Coronary artery (tissue), 2 donors: ENCODE measurements around the gene DLAT.
A peak's percentile ranks its signal among the peaks of the same experiment; 100 is the strongest.

Experiments used
- DNase-seq: peaks from one replicate; pipeline ENCODE4 v3.0.0-alpha.2; 2017; ENCODE audit warnings: low spot score
- H3K27ac ChIP-seq, 2 donors: fragments of 200-600 bp; sonication (generic); one replicate each; pipeline ENCODE4 v1.5.1; 2016 to 2019
- H3K4me3 ChIP-seq: fragments of 200-600 bp; sonication (generic); 2 replicates; pipeline ENCODE4 v1.5.1; 2016; ENCODE audit warnings: mild to moderate bottlenecking, moderate library complexity
- CTCF ChIP-seq: fragments of 200-600 bp; sonication (generic); IDR thresholded peaks from one replicate; pipeline ENCODE4 v1.5.1; 2019; ENCODE audit warnings: antibody characterized with exemption

The DLAT gene

GRCh38 chr11:111981270-111981669 is 43.9 kb upstream of the DLAT start:
- no peak for TF ChIP-seq CTCF
- DNase-seq = no peak
- Histone ChIP-seq H3K27ac (no peak overlapping the region), H3K4me3 (no peak overlapping the region)

- no peak for DNase-seq
- Histone ChIP-seq H3K4me3 (no peak overlapping the region), H3K27ac (peak overlapping the region in 1 of 2 donors; percentile 20)
- no peak for TF ChIP-seq CTCF
These were observed 43.2 kb upstream of the DLAT start for GRCh38 chr11:111982019-111982464.

GRCh38 chr11:111982541-111983186 is 42.5 kb upstream of the DLAT start:
- no peak for TF ChIP-seq CTCF
- no peak for DNase-seq
- no peak overlapping the region for H3K4me3 ChIP-seq
- H3K27ac ChIP-seq = peak overlapping the region in 1 of 2 donors; percentile 8

GRCh38 chr11:111983187-111983986 is 41.8 kb upstream of the DLAT start:
- DNase-seq = no peak

GRCh38 chr11:111986589-111986988 is 38.6 kb upstream of the DLAT start:
- no peak for TF ChIP-seq CTCF

More at GRCh38 chr11:111983187-111983986, 41.8 kb upstream of the DLAT start:
- Histone ChIP-seq H3K27ac (no peak overlapping the region), H3K4me3 (no peak overlapping the region)
- no peak for TF ChIP-seq CTCF

GRCh38 chr11:111990381-111990780 is 34.8 kb upstream of the DLAT start:
- DNase-seq = no peak
- no peak for TF ChIP-seq CTCF
- no peak overlapping the region for H3K27ac ChIP-seq
- no peak overlapping the region for H3K4me3 ChIP-seq

More at GRCh38 chr11:111986589-111986988, 38.6 kb upstream of the DLAT start:
- no peak for DNase-seq
- no peak overlapping the region for H3K4me3 ChIP-seq
- no peak overlapping the region for H3K27ac ChIP-seq
